HG02852 (cell line): ENCODE results near the gene DOCK11.

ENCODE experiments used
- ATAC-seq: cut with Tn5 transposase; IDR thresholded peaks from one replicate; pipeline ENCODE4 v1.9.1; 2021; ENCODE audit warnings: mild to moderate bottlenecking, moderate library complexity; ENCODE audit not compliant: unreplicated experiment

The DOCK11 gene

GRCh38 chrX:118528071-118528737, 32.6 kb downstream of the DOCK11 start:
- peak; percentile 74 for ATAC-seq

- ATAC-seq: no peak
Measured at GRCh38 chrX:118530219-118530911, 34.8 kb downstream of the DOCK11 start.

- ATAC-seq: no peak
Measured at GRCh38 chrX:118534716-118535493, 39.3 kb downstream of the DOCK11 start.

GRCh38 chrX:118536204-118536603, 40.6 kb downstream of the DOCK11 start:
- ATAC-seq: peak; percentile 64

- ATAC-seq: peak; percentile 58
Measured at GRCh38 chrX:118536687-118537461, 41.3 kb downstream of the DOCK11 start.

GRCh38 chrX:118538386-118538785, 42.8 kb downstream of the DOCK11 start:
- no peak for ATAC-seq

- no peak for ATAC-seq
Measured at GRCh38 chrX:118540342-118540741, 44.7 kb downstream of the DOCK11 start.

GRCh38 chrX:118541482-118541881, 45.9 kb downstream of the DOCK11 start:
- no peak for ATAC-seq

- no peak for ATAC-seq
Measured at GRCh38 chrX:118545510-118545909, 49.9 kb downstream of the DOCK11 start.

GRCh38 chrX:118548841-118549240, 53.2 kb downstream of the DOCK11 start:
- no peak for ATAC-seq

- ATAC-seq: no peak
Measured at GRCh38 chrX:118550792-118551191, 55.2 kb downstream of the DOCK11 start.

- no peak for ATAC-seq
Measured at GRCh38 chrX:118551426-118551825, 55.8 kb downstream of the DOCK11 start.

GRCh38 chrX:118552121-118552900, 56.7 kb downstream of the DOCK11 start:
- ATAC-seq: no peak

GRCh38 chrX:118553042-118553710, 57.6 kb downstream of the DOCK11 start:
- no peak for ATAC-seq

- ATAC-seq: no peak
Measured at GRCh38 chrX:118554511-118554910, 58.9 kb downstream of the DOCK11 start.

GRCh38 chrX:118558926-118559325, 63.3 kb downstream of the DOCK11 start:
- ATAC-seq: no peak

GRCh38 chrX:118560489-118560888, 64.9 kb downstream of the DOCK11 start:
- ATAC-seq: no peak

- ATAC-seq: no peak
Measured at GRCh38 chrX:118562582-118563164, 67.1 kb downstream of the DOCK11 start.

GRCh38 chrX:118564498-118564897, 68.9 kb downstream of the DOCK11 start:
- no peak for ATAC-seq
